K562 (cell line): ENCODE measurements around the gene TCF19. TPM values are rescaled to one million over a fixed set of nuclear protein-coding genes. Genes with fewer than 3 reads are reported as not detected.
A peak's percentile ranks its signal among the peaks of the same experiment; 100 is the strongest.

ENCODE experiments used
- ATAC-seq: fragments of 200-7000 bp; cut with Tn5 transposase; 3 replicates; pipeline ENCODE4 v1.9.1; 2020; ENCODE audit warnings: moderate library complexity
- BruUV-seq: library from RNA; stranded (reverse); fragments of 400-500 nt; replicated peaks from 2 replicates; lab custom pipeline; 2021; lab: Mats Ljungman, UMichigan
- CTCF ChIA-PET: fragments of 300-600 bp; formaldehyde crosslinking; extraction: SDS; loops from one replicate; lab custom pipeline; 2021; ENCODE audit warnings: low intra/inter-chr PET ratio; lab: Yijun Ruan, JAX
- POLR2A ChIA-PET: fragments of 300-600, 350-650 bp; sonication (Branson Sonifier 250); formaldehyde crosslinking; extraction: SDS; loops from one replicate; lab custom pipeline; 2021; ENCODE audit warnings: antibody characterized with exemption, inconsistent platforms; lab: Yijun Ruan, JAX
- DNase-seq, 4 experiments: peaks; one replicate each; pipeline versions ENCODE4 v3.0.0 to v3.0.0-alpha.2; 2011 to 2018; ENCODE audit warnings: low spot score in 3 of 4, mixed read lengths in 3 of 4; ENCODE audit errors: extremely low read depth in 1 of 4
- FAIRE-seq: peaks from 2 replicates; lab custom pipeline; 2011; peaks lifted over from hg19 to GRCh38; lab: Jason Lieb, UNC
- H2AFZ ChIP-seq: 2 replicates; pipeline ENCODE4 v1.6.0; 2011; ENCODE audit warnings: low read depth, low read length, control low read depth, inconsistent platforms
- H3K27ac ChIP-seq: fragments of 200-600 bp; 3 replicates; pipeline ENCODE4 v1.8.0; 2011; ENCODE audit warnings: low read depth, mild to moderate bottlenecking, control low read depth, inconsistent platforms, low read length, moderate library complexity, mixed read lengths; ENCODE audit errors: extremely low read depth
- H3K27me3 ChIP-seq, 2 experiments: fragments of 300-600 bp in 1 of 2; 2 replicates in 1 of 2; 3 replicates in 1 of 2; pipeline versions ENCODE4 v1.6.0 to v1.8.0; 2011; ENCODE audit warnings: inconsistent platforms in 2 of 2, low read length in 2 of 2, mild to moderate bottlenecking in 1 of 2, mixed read lengths in 1 of 2, moderate library complexity in 1 of 2; ENCODE audit not compliant: control insufficient read depth in 2 of 2, insufficient read depth in 2 of 2
- H3K36me3 ChIP-seq: fragments of 300-600 bp; 3 replicates; pipeline ENCODE4 v1.8.0; 2011; ENCODE audit warnings: mild to moderate bottlenecking, low read length, inconsistent platforms; ENCODE audit not compliant: control insufficient read depth, insufficient read depth
- H3K4me1 ChIP-seq, 2 experiments: fragments of 200-600 bp in 1 of 2; replicated peaks in 1 of 2; 2 replicates in 1 of 2; 3 replicates in 1 of 2; pipeline versions ENCODE4 v1.5.1 to v1.8.0; 2011; ENCODE audit warnings: inconsistent platforms in 2 of 2, low read length in 2 of 2, mild to moderate bottlenecking in 1 of 2, mixed read lengths in 1 of 2, moderate library complexity in 1 of 2; ENCODE audit not compliant: control insufficient read depth in 2 of 2, insufficient read depth in 2 of 2
- H3K4me2 ChIP-seq: 2 replicates; pipeline ENCODE4 v1.6.1; 2011; ENCODE audit warnings: low read length, control low read depth, inconsistent platforms, mixed read lengths; ENCODE audit not compliant: insufficient read depth
- H3K4me3 ChIP-seq: fragments of 200-600 bp; sonication (generic), shearing (Covaris generic); 2 replicates; pipeline ENCODE4 v1.5.1; 2016; ENCODE audit warnings: control low read depth, inconsistent platforms
- H3K79me2 ChIP-seq: fragments of 200-600 bp; 3 replicates; pipeline ENCODE4 v1.8.0; 2011; ENCODE audit warnings: low read length, inconsistent platforms; ENCODE audit not compliant: control insufficient read depth, insufficient read depth
- H3K9ac ChIP-seq, 2 experiments: 2 replicates each; pipeline versions ENCODE4 v1.6.0 to v1.6.1; 2011; ENCODE audit warnings: low read depth in 2 of 2, low read length in 2 of 2, control low read depth in 1 of 2, inconsistent platforms in 1 of 2, mild to moderate bottlenecking in 1 of 2, mixed read lengths in 1 of 2; ENCODE audit not compliant: insufficient read depth in 1 of 2
- H3K9me1 ChIP-seq: one replicate; pipeline ENCODE4 v1.6.0; 2011; ENCODE audit warnings: inconsistent platforms, mild to moderate bottlenecking, low read length, moderate library complexity; ENCODE audit not compliant: control insufficient read depth, insufficient read depth
- H3K9me3 ChIP-seq: replicated peaks from 2 replicates; pipeline ENCODE4 v1.5.1; 2011; ENCODE audit warnings: low read depth, low read length, inconsistent platforms; ENCODE audit not compliant: control insufficient read depth, insufficient read depth
- H4K20me1 ChIP-seq: replicated peaks from 2 replicates; pipeline ENCODE4 v1.6.1; 2011; ENCODE audit warnings: low read length, inconsistent platforms, mixed read lengths; ENCODE audit not compliant: control insufficient read depth, insufficient read depth
- BCL6 ChIP-seq: fragments of 250-450 bp; sonication (Bioruptor Pico); IDR thresholded peaks from 2 replicates; pipeline ENCODE4 v1.4.0; 2020
- CREM ChIP-seq: IDR thresholded peaks from 2 replicates; pipeline ENCODE4 v1.6.1; 2014; ENCODE audit warnings: antibody characterized with exemption, low read depth
- HDAC1 ChIP-seq, 2 experiments: fragments of 450-650 bp; IDR thresholded peaks; 2 replicates each; pipeline ENCODE4 v1.6.1; 2016 to 2017; ENCODE audit warnings: inconsistent platforms in 1 of 2, mild to moderate bottlenecking in 1 of 2, moderate library complexity in 1 of 2
- KLF16 ChIP-seq: IDR thresholded peaks from 2 replicates; pipeline ENCODE4 v1.6.1; 2016; ENCODE audit warnings: antibody characterized with exemption
- MYNN ChIP-seq, 2 experiments: sonication (generic); formaldehyde crosslinking in 1 of 2; IDR thresholded peaks; 2 replicates each; pipeline versions ENCODE4 v1.5.0 to v1.6.1; 2016 to 2020; ENCODE audit warnings: antibody characterized with exemption in 1 of 2, missing genetic modification reagents in 1 of 2
- NFE2L1 ChIP-seq: fragments of 450-650 bp; IDR thresholded peaks from 2 replicates; pipeline ENCODE4 v1.6.1; 2016; ENCODE audit warnings: missing genetic modification characterization, low read depth, mild to moderate bottlenecking, missing compliant biosample characterization, moderate library complexity, borderline replicate concordance
- PCBP1 ChIP-seq: fragments of 200-400 bp; formaldehyde crosslinking; IDR thresholded peaks from 2 replicates; pipeline ENCODE4 v1.6.1; 2018; ENCODE audit warnings: mild to moderate bottlenecking, low read depth, low read length; ENCODE audit not compliant: poor library complexity, severe bottlenecking
- RAD21 ChIP-seq, 2 experiments: fragments of 250-450 bp in 1 of 2; fragments of 450-650 bp in 1 of 2; sonication (Bioruptor Pico) in 1 of 2; formaldehyde crosslinking in 1 of 2; IDR thresholded peaks in 1 of 2; conservative IDR thresholded peaks in 1 of 2; 2 replicates each; pipeline versions ENCODE4 v1.4.0 to v1.8.0; 2020 to 2022; ENCODE audit warnings: mild to moderate bottlenecking in 2 of 2, moderate library complexity in 1 of 2
- SAFB ChIP-seq: fragments of 200-400 bp; formaldehyde crosslinking; IDR thresholded peaks from 2 replicates; pipeline ENCODE4 v1.6.1; 2017; ENCODE audit warnings: low read depth, low read length, borderline replicate concordance
- ZNF212 ChIP-seq: fragments of 450-650 bp; formaldehyde crosslinking; IDR thresholded peaks from 2 replicates; pipeline ENCODE4 v1.4.0; 2020; ENCODE audit warnings: mild to moderate bottlenecking
- WGBS: fragments of 100-300 bp; shearing (Covaris generic); methylation state at CpG from one replicate; pipeline ENCODE4 v1.1.6; 2016; ENCODE audit warnings: low coverage, mixed read lengths; ENCODE audit not compliant: insufficient coverage; ENCODE audit errors: missing lambda C conversion rate; 5-methylcytosine and 5-hydroxymethylcytosine counted together
- in situ Hi-C: fragments of 300-500 bp; cut with MboI; formaldehyde crosslinking; loops from 4 replicates; pipeline ENCODE4 v1.15.0; 2018; ENCODE audit warnings: inconsistent platforms, mixed read lengths
- intact Hi-C: fragments of 100-400 bp; cut with micrococcal nuclease; formaldehyde crosslinking; loops from 2 replicates; pipeline ENCODE4 v1.14.2; 2022
- polyA plus RNA-seq, 8 experiments: library from polyadenylated mRNA; depleted of rRNA in 4 of 8; stranded (reverse) in 5 of 8; unstranded in 3 of 8; fragments of >200 nt; fragmentation: Nextera tagmentation in 2 of 8; fragmentation: Illumina TruSeq in 1 of 8; extraction: Ambion mirVana in 2 of 8; extraction: Trizol in 1 of 8; gene quantifications; 2 replicates each; pipeline versions ENCODE4 v1.2.1 to v1.2.3, GENCODE V29; 2011 to 2014; ENCODE audit warnings: inconsistent platforms in 1 of 8, missing spikeins in 1 of 8
- total RNA-seq, 7 experiments: library from RNA; depleted of rRNA in 6 of 7; stranded (reverse); fragments of >200 nt in 6 of 7; fragmentation: Illumina TruSeq in 2 of 7; extraction: Trizol in 2 of 7; gene quantifications; 2 replicates each; pipeline versions ENCODE4 v1.2.1 to v1.2.3, GENCODE V29; 2011 to 2021; ENCODE audit warnings: low replicate concordance in 1 of 7
- TF ChIP-seq, protein P1 (sequence below): sonication (generic); formaldehyde crosslinking; IDR thresholded peaks from 2 replicates; pipeline ENCODE4 v1.8.0; 2022; ENCODE audit warnings: missing genetic modification reagents, mild to moderate bottlenecking, moderate library complexity, borderline replicate concordance
- TF ChIP-seq, protein P2 (sequence below), 2 experiments: fragments of 450-650 bp; formaldehyde crosslinking in 1 of 2; IDR thresholded peaks; 2 replicates each; pipeline versions ENCODE4 v1.4.0 to v1.6.1; 2014 to 2020; ENCODE audit warnings: mild to moderate bottlenecking in 2 of 2, borderline replicate concordance in 1 of 2, low read depth in 1 of 2

TCF19 gene
- total and polyA plus RNA-seq, 9 of the 15 experiments (the other 6 are each of a cell fraction or from before 2014, with no cell fraction given): 4.2 to 42.5 (median 25.7) TPM

DNA sequence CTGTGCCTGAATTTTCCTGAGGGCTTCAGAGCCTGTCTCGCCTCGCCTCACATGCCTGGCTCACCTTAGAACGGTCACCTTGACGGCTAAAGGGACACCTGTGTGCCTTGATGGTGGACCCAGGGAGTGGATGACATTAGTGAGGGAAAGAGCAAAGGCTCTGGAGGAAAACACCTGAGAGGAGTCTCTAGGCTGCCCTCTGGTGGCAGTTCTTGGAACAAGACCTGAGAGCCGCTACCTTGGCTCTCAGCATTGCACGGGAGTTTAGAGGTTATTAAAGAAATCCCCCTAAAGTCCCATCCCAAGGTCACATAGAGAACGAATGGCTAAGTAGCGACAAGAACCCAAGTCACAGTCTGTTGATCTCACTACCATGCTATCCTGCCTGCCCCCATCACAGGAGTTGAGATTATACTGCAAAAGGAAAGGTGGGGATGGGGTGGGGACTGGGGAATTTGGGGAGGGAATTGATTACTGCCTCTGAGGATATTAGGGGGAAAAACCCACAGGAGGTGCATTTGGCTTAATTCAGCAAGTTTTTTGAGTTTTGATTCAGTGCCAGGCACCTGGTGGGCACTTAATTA, 30.2 kb upstream of the TCF19 start:
- H3K36me3 ChIP-seq: no peaks in the 10 kb centered on the region
- no peak overlapping the region for H3K4me2 ChIP-seq
- H3K9me3 ChIP-seq: no peaks in the 10 kb centered on the region
- peaks cover 11% of the 10 kb centered on the region; the same call in 1 of the 2 replicates for H4K20me1 ChIP-seq
- in situ Hi-C loops (no loop called here), intact Hi-C loops (loop anchor here (2.0 kb wide), 1 partner anchor 65 kb away; no protein-coding TSS in a partner anchor)
- H3K27me3 ChIP-seq: peaks cover 25 to 65% of the 10 kb centered on the region in 2 experiments; a peak in 4 of 5 replicates
- H3K4me3 ChIP-seq: no peak overlapping the region
- ChIA-PET POLR2A (interaction anchor here (0.6 to 1.0 kb wide), 2 partner anchors 20 to 68 kb away, joined by 4 to 5 read pairs; no protein-coding TSS in a partner anchor), CTCF (interaction anchor here (0.7 to 1.9 kb wide), 7 partner anchors 9 to 300 kb away, joined by 3 to 10 read pairs (median 4); partner anchors contain the start of gene VARS2)
- 2% methylated on average over 8 of the region's 8 CpGs for WGBS
- no TSS peak for BruUV-seq
- no peaks in the 10 kb centered on the region for H3K9me1 ChIP-seq
- H3K9ac ChIP-seq: no peak overlapping the region
- H3K79me2 ChIP-seq: no peaks in the 10 kb centered on the region
- H3K4me1 ChIP-seq: peaks cover 6 to 9% of the 10 kb centered on the region in 2 experiments; a peak in 4 of 5 replicates
- no peak overlapping the region for H2AFZ ChIP-seq
- DNase-seq (peak; percentile 76 to 85 (median 82)), FAIRE-seq (peak; percentile 94), ATAC-seq (peak; percentile 82)
- H3K27ac ChIP-seq: no peak overlapping the region
- TF ChIP-seq SAFB: no peak
- TF ChIP-seq KLF16: peak; percentile 38; the same call in 1 of the 2 replicates
- TF ChIP-seq, protein P1, sequence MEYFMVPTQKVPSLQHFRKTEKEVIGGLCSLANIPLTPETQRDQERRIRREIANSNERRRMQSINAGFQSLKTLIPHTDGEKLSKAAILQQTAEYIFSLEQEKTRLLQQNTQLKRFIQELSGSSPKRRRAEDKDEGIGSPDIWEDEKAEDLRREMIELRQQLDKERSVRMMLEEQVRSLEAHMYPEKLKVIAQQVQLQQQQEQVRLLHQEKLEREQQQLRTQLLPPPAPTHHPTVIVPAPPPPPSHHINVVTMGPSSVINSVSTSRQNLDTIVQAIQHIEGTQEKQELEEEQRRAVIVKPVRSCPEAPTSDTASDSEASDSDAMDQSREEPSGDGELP (CRISPR knock-in tag): peak; percentile 41; the same call in 1 of the 2 replicates
- no peak for TF ChIP-seq ZNF212
- no peak for TF ChIP-seq PCBP1
- no peak for TF ChIP-seq MYNN (IDR thresholded peaks at IDR 0.05)
- TF ChIP-seq MYNN (CRISPR knock-in tag; IDR thresholded peaks at IDR 0.05): no peak
- TF ChIP-seq NFE2L1 (tag): no peak
- TF ChIP-seq, protein P2, sequence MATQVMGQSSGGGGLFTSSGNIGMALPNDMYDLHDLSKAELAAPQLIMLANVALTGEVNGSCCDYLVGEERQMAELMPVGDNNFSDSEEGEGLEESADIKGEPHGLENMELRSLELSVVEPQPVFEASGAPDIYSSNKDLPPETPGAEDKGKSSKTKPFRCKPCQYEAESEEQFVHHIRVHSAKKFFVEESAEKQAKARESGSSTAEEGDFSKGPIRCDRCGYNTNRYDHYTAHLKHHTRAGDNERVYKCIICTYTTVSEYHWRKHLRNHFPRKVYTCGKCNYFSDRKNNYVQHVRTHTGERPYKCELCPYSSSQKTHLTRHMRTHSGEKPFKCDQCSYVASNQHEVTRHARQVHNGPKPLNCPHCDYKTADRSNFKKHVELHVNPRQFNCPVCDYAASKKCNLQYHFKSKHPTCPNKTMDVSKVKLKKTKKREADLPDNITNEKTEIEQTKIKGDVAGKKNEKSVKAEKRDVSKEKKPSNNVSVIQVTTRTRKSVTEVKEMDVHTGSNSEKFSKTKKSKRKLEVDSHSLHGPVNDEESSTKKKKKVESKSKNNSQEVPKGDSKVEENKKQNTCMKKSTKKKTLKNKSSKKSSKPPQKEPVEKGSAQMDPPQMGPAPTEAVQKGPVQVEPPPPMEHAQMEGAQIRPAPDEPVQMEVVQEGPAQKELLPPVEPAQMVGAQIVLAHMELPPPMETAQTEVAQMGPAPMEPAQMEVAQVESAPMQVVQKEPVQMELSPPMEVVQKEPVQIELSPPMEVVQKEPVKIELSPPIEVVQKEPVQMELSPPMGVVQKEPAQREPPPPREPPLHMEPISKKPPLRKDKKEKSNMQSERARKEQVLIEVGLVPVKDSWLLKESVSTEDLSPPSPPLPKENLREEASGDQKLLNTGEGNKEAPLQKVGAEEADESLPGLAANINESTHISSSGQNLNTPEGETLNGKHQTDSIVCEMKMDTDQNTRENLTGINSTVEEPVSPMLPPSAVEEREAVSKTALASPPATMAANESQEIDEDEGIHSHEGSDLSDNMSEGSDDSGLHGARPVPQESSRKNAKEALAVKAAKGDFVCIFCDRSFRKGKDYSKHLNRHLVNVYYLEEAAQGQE (IDR thresholded peaks at IDR 0.05; ENCODE audit: borderline replicate concordance): peak; percentile 34; the same call in 1 of the 2 replicates
- TF ChIP-seq, protein P2 (CRISPR knock-in tag; IDR thresholded peaks at IDR 0.05; ENCODE audit: low read depth): no peak
- TF ChIP-seq CREM: no peak
- TF ChIP-seq BCL6: no peak
- no peak for TF ChIP-seq HDAC1 (IDR thresholded peaks at IDR 0.05)
- peak; percentile 23 to 56; a peak in 3 of 4 replicates for TF ChIP-seq RAD21 (CRISPR knock-in tag; conservative IDR thresholded peaks at IDR 0.05 in 1 of 2, IDR thresholded peaks at IDR 0.05 in 1 of 2)
